Nucleus accumbens (tissue), 56 donors: ENCODE data around the gene TSEN54.
A peak's percentile ranks its signal among the peaks of the same experiment; 100 is the strongest.

Source experiments
- DNase-seq, 56 donors: peaks; one replicate each; lab custom pipeline; 2025; lab: John Stamatoyannopoulos, UW

Gene TSEN54

DNA sequence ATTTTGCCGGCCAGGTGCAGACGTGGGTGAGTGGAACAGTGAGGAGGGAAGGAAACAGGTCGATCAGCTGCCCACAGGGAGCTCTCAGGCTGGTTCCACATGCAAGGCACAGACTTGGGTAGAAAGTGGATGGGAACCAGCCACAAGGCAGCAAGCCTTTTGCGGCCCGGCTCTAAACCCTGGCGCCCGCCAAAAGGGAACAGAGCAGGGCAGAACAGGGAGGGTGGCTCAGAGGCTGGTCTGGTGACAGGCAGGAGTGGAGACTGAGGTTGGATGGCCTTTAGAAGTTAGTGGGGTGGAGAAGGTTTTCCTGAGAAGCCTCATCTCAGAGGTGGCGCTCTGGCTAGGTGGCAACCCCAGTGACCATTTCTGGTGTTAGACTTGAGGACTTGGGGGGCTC is 19.5 kb downstream of the TSEN54 start:
- no peak for DNase-seq

DNA sequence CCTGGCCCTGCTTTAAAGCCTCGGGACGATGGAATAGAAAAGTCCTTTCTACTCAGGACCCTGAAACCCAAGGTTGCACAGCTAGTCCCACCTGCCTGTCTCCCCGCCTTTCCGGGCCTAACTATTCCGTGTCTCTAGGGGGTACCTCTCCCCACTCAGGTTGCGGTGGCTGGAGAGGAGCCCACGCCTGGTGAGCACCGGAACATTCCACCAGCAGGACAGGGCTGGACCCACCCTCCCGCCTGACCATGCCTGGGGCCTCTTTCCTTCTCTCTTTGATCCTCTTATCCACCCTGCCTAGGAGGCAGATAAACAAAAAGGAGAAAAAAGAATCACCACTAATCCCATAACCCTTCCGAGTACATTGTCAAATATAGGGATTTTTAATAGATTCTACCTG is 20.0 kb downstream of the TSEN54 start:
- no peak for DNase-seq

DNA sequence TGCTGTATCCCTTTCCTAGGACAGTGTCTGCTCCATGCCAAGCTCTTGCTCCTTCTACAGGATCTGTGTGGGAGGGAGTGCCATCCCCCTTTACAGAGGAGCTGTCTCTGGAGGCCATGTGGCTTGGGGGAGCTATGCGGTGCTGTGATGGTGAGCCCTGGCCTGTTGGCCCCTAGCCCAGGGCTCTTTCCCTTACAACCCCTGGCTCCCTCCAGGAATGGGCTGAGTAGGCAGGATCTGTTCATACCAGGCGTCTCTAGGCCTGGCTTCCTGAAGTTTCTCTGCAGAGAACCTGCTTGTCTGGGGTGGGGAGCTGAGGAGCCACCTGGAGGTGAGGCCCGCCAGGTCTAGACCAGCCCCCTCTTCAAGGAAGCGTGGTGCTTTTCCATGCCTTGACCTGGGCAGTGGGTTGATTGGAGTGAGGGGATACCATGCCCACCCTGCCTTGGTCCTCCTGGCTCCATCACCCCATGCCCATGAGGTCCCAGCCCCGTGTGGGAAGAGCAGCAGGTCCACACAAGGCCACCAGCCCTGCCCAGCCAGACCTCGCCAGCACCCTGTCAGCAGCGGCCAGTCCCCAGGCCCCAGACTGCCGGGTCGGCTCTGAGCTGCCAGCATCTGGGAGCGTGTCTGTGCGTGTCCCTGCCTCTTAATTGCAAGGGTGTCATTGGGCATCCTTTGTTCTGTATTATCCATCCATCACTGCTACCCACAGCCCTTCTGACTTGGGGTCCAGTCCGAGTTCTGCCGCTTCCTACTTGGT is 23.8 kb downstream of the TSEN54 start:
- no peak for DNase-seq

DNA sequence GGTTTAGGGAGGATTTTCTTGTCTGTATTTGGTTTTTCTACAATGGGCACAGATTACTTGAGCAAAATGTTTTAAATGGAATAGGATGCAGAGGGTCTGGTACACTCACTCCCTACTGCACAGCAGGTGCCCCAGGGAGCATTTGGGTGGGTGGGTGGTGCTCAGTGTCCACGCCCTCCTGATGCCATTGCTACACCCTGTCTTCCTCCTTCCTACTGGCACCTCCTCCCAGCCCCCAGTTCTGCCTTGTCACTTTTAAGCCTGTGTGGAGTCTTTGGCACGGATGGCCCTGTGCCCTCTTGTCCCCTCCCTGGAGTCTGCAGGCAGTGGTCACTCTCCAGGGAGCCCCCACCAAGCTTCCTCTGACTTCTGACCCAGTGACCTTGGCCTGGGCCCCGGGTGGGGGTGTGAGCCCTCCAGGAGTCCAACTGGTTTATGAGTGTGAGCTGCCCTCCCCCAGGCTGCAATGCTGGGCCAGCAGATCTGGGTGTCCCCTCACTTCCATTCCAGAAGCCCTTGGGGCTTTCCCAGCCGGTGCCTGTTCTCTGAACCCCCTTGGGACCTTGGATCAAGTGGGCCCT is 24.7 kb downstream of the TSEN54 start:
- no peak for DNase-seq

DNA sequence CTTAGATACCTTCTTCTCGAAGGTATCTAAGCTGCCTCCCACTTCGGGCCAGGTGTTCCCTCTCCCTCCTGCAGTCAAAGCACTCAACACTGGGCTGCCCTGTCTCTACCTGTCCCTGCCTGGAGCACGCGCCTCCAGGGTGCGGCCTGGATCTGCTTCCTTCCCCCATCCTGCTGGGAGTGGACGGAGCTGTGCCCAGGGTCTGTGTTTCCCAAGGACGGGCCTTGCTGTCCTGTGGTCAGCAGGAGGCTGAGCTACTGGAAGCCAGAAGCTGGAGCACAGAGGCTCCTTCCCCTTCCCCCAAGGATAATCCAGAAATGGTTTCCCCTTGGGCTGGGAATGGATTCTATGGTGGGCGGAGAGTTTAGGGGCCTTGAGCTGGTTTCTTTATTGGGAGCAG is 25.9 kb downstream of the TSEN54 start:
- no peak for DNase-seq

DNA sequence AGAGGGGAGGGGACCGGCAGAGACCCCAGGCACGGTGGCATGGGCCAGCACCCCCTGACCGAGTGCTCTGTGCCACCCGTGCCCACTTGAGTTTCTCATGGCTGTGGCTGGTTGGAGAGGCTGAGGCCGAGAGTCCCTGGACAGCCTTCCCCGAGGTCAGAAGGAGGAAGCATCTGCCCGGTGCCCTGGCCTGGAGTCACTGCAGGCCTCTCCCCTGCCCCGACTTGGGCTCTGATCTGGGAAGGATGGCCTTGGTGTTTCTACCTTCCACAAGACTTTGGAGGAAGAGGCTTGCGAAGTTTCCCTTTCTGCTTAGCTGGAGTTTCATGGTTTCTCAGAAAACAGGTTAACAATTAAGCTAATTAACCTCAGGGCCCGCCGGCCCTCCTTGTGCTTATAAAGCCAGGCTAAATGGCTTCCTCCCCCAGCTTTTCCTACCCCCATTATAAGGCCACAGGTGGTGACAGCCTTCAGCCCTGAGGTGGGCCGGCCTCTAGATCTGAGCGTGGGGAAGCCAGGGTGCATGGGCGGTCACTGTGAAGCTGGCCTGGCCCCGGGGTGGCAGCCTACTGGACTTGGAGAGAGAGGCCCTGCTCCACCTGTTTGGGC is 26.5 kb downstream of the TSEN54 start:
- no peak for DNase-seq

DNA sequence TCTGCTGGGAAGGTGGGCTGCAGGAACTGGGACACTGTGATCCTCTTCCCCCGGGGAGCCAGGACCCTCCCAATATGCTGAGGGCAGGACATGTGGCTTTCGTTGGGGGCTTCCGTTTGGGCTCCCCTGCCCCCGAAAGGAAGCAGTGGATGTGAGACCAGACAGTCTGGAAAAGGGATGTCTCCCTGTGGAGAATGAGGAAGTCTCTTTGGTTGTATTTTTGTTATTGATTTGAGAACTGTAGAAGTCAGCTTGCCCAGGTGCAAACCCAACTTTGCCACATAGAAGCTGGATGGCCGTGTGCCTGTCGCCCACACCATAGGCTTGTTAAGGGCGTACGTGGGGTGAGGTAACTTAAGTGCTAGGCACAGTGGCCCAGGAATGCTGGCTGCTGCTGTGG is 27.9 kb downstream of the TSEN54 start:
- DNase-seq, result no peak

DNA sequence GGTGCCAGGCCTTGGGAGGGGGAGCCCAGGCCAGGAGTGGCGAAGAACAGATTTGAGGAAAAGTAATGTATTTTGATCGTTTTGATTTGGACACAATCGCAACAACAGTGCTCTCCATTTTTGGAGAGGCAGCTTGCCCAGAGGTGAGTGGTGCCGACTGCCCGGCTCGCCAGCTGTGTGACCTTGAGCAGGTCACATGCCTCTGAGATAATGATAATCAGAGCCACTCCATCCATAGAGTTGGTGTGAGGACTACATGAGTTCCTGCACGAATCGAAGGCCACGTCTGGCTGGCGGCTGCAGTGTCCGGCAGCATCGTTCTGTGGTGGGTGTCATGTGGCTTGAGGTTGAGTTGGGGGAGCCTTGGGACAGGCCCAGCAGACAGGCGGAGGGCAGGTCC is 29.9 kb downstream of the TSEN54 start:
- DNase-seq, result no peak

DNA sequence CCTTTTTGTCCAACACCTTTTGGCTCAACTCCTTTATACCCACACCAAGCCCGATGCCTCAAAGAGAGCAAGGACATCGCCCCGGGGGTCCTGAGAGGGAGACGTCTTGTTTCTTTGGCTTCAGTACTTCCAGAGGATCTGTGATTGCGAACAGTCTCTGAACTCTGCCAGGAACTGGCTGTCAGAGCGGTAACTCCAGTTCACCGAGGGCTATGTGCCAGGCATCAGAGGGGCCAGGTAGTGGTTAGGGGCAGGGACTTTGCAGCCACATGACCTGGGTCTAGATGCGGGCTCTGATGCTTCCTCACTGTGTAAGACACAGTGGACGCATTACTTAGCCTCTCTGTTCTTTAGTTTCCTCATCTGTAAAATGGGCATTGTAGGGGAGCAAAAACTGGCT is 30.8 kb downstream of the TSEN54 start:
- no peak for DNase-seq

DNA sequence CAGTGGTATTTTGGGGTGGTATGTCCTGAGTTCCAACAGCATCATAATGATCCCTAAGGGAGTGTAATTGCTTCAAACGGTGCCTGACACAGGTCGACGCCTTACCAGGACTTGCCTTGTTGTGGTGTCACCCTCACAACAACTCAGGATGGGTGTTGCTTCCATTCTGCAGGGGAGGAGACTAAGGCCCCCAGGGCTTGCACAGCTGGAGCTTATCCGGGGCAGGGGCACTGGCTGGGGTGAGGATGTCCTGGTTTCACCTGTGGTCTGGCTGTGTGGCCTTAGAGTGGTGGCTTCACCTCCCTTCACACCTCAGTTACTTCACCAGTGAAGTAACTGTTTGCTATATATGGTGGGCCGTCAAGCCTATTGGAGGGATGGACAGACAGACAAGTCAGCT is 32.5 kb downstream of the TSEN54 start:
- no peak for DNase-seq

DNA sequence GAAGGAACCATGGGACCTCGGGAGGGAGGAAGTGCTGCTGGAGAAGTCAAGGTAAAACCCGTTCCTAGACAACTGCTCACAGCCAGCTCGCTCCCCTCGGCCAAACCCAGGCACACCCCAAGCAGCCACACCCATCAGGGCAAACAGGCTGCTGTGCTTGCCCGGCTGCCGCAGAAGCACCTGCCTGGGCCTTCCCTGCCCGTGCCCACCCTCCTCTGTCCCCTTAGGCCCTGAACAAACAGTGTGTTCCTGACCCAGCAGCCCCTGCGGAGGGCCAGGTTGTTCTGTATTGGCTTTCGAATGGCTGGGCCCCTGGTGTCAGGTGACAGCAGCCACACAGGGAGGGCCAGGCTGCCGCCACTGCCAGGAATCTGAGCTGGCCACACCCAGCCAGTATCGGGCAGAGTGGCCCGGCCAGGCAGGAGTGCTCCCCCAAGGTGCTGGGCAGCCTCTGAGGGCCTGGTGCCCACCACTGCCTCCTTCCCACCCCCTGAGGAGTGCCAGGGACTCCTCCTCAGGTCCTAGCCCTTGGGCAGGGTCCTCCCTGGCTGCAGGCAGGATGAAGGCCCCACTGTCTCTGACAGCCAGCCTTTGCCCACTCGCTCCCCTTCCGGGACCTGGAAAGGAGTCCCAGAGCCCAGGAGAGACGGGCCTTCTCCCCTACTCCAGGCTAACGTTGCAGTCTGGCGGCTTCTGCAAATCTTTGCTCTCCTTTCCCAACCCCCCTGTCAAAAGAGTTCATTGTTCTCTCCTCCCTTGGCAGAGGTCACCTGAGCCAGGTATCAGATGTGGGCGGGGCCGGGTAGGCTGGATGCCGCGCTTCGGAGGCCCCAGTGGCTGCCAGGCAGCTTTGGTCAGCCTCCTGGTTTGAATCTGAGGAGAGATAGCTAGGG is 33.2 kb downstream of the TSEN54 start:
- no peak for DNase-seq

DNA sequence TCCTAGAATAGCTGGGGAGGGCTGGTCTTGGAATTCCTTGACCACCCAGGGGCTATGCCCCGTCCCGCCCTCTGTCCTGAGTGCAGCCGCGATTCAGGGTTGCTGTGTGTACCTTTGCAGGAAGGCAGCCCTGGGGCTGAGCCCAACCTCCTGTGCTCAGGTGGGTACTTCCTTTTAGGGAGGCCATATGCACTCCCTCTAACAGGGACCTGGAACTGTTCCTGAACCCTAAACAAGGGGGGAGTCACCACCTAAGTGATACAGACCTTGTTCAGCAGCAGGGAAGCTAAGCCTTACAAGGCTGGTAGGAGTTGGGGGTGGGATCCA is 33.8 kb downstream of the TSEN54 start:
- no peak for DNase-seq

DNA sequence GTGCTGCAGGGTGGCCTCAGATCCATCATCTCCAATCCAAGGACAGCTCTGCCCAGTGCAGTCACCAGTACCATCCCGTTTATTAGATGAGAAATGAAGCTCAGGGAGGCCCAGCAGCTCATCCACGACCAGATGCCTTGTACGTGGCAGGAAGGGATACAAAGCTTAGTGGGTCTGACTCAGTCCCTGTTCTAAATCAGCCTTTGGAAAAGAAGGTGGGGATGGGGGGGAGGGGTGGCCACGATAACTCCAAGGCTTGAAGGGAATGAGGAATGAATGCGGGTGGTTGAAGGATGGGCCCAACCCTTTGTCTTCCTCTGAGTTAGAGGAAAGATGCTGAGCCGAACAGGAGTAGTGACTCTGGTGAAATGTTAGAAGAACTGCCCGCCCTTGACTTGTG is 34.9 kb downstream of the TSEN54 start:
- no peak for DNase-seq

DNA sequence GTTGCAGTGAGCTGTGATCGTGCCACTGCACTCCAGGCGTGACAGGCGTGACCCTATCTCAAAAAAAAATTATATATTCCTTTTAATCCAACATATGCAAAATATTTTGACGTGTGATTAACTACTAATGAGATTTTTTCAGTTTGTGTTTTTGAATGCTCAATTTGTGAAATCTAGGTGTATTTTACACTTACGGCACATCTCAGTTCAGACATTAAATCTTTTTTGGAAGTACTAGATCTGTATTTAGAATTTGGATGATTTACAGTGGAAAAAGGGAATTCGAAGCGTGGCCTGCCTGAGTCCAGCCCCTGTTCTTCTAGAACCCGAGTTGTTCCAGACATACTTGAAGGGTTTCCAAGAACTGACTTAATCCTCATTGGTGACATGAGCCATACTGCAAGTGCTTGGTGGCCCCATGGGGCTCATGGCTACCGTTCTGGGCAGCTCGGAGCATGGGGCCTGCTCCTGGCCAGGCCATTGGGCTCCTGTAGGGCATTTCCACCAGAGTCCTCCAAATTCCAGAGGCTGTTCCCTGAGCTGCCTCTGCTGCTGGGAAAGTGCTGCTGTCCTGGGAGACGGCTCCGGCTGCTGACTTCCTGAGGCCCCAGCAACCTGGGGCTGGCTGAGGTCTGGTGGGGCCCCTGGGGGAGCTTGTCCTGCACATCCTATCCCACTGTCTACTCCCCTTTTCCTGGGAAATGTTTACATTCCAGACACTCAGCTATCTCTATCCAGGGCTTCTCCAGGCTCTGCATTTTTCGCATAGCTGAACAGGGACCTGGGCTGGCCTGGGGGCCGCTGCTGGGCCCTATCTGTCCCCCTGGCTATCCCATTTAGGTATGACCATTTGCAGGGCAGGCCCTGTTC is 36.3 kb downstream of the TSEN54 start:
- no peak for DNase-seq

DNA sequence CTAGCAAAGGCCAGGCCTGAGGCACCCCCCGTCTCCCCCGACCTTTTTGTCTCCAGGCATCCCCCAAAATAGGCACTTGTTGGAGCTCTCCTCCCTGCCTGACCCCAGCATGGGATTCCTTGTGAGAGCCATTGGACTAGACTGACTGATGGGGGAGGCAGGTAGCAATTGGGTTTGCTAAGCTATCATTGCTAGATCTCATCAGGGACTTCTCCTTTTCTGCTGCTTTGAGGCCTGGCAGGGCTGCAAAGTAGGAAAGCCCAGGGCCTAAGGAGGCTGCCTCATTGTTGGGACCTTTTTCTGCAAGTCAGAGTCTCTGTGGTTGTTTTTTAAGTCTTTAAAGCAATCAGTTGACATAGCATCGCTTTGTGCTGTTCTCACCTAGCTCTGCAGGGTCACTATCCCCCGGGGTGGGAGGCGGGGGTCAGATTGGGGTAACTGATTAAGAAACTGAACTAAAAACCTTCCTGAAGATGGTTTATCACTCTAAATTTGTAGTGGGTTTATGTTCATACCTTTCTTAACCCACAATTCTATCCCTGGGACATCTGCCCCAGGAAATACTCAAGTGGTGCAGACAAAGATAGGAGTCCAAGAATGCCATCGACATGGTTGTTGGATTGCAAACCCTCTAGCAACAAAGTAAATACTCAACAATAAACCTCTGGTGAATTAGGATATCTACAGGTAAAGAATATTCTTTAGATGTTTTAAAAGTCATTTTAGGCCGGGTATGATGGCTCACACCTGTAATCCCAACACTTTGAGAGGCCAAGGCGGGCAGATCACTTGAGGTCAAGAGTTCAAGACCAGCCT is 37.2 kb downstream of the TSEN54 start:
- no peak for DNase-seq

DNA sequence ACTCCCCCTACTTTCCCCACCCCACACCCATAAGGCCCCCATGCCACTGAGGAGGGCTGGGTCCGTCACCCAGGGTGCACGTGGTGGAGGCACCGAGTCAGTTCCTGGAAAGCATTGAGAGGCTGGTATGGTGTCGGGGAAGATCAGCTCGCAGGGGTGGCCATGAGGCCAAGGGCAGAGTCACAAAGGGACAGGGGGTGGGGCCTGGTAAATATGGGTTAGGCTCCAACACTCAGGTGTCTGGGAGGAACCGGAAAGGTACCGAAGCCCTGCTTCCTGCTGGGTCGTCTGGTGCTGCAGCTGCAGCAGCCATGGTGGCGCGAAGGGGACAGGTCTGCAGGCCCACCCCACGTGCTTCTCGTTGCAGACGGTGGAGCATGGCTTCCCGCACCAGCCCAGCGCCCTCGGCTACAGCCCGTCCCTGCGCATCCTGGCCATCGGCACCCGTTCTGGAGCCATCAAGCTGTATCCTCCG is 39.4 kb downstream of the TSEN54 start:
- DNase-seq, result no peak

DNA sequence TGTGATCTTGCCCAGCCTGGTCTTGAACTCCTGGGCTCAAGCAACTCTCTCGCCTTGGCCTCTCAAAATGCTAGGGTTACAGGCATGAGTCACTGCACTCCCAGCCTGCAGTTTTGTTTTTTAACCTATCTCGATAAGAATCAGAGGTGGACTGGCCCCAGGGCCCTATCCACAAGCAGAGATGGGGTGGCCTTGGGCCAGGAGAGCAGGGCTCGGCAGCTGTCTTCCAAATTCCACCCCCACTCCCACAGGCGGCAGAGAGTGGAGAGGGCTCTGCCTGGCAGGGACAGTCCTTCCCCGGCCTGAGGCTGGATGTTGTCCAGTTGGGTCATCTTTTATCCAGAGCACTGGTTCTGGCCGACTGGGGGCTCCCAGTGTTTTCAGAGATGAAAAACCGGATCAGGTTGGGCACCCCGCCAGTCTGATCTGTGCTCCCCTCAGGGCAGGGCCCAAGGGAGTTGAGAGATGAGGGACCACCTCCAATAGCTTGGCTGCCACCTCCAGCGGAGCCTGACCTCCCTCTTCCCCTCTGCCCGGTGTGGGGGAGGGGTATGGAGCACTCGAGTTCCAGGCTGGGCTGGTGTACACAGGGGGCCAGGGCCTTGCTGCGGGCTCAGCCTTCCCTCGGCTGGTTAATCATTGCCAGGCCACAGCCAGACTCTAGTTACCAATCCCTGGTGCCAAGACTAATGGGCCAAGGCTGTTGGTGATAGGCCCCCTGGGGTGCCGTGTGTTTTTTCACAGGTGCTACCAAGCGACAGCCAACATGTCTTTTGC is 40.9 kb downstream of the TSEN54 start:
- DNase-seq, result peak in 52 of 56 donors; percentile 22 to 89 (median 68)

DNA sequence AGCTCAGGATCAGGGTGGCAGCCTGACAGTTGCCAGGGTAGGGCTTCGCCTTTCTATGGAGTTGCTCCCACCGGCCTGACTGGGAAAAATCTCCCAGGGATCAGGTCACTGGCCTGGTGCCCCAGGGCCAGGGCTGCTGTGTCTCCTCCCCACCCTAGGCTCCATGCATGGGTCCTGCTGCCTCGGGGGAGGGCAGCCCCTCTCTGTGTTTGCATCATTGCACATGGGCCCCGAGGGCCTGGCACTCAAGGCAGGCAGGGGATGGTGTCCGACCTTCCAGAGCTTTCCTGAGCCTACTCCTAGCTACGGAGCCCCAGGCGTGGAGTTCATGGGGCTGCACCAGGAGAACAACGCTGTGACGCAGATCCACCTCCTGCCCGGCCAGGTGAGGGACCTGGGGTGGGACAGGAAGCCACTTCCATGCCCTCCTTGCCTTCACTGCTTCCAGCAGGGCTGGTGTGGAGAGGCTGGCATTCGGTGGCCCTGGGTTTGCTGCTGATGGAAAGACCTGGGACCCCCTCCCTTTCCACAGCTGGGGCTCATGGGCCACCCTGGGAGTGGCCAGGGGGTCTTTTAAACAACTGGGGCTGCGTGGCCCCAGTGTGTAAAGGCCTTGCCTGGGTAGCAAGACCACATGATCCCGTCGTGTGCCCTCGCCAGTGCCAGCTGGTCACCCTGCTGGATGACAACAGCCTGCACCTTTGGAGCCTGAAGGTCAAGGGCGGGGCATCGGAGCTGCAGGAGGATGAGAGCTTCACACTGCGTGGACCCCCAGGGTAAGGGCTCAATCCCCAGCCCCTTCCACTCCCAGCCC is 41.7 kb downstream of the TSEN54 start:
- peak in 6 of 56 donors; percentile 33 to 53 (median 40) for DNase-seq
